SK-N-SH treated with all-trans-retinoic acid at 6 μM for 48 hours (cell line): ENCODE data around the gene RAET1G.
"Not testable (repeated sequence)": the region's sequence is repeated elsewhere in the genome, so short reads cannot be mapped to it uniquely, and the experiment has no call there.

ENCODE experiments used
- ATAC-seq: fragments of 200-7000 bp; cut with Tn5 transposase; 3 replicates; pipeline ENCODE4 v1.9.1; 2020; ENCODE audit warnings: mild to moderate bottlenecking, moderate library complexity
- ARNTL ChIP-seq: fragments of 450-650 bp; formaldehyde crosslinking; IDR thresholded peaks from 2 replicates; pipeline ENCODE4 v1.5.0; 2020; ENCODE audit warnings: low read depth, mild to moderate bottlenecking, moderate library complexity, borderline replicate concordance
- BACH2 ChIP-seq: fragments of 250-450 bp; sonication (Bioruptor Pico); IDR thresholded peaks from 2 replicates; pipeline ENCODE4 v1.9.0; 2021; ENCODE audit warnings: mild to moderate bottlenecking, borderline replicate concordance
- ESRRG ChIP-seq: fragments of 250-450 bp; sonication (Bioruptor Pico); IDR thresholded peaks from 2 replicates; pipeline ENCODE4 v1.6.1; 2021; ENCODE audit warnings: mild to moderate bottlenecking
- ISL1 ChIP-seq: fragments of 250-450 bp; sonication (Bioruptor Pico); IDR thresholded peaks from 2 replicates; pipeline ENCODE4 v2.1.2; 2022; ENCODE audit warnings: mild to moderate bottlenecking, moderate library complexity
- OSR1 ChIP-seq: fragments of 250-450 bp; sonication (Bioruptor Pico); IDR thresholded peaks from 2 replicates; pipeline ENCODE4 v1.8.0; 2022; ENCODE audit warnings: moderate library complexity, mild to moderate bottlenecking, inconsistent platforms
- PPARA ChIP-seq: fragments of 250-450 bp; sonication (Bioruptor Pico); IDR thresholded peaks from 2 replicates; pipeline ENCODE4 v1.5.0; 2020; ENCODE audit warnings: mild to moderate bottlenecking, borderline replicate concordance
- RARB ChIP-seq: fragments of 250-450 bp; sonication (Bioruptor Pico); IDR thresholded peaks from 2 replicates; pipeline ENCODE4 v1.8.0; 2021; ENCODE audit warnings: mild to moderate bottlenecking, moderate library complexity
- SNAI2 ChIP-seq: fragments of 250-450 bp; sonication (Bioruptor Pico); IDR thresholded peaks from 2 replicates; pipeline ENCODE4 v1.5.0; 2020; ENCODE audit warnings: mild to moderate bottlenecking, moderate library complexity
- TCF4 ChIP-seq: fragments of 250-450 bp; sonication (Bioruptor Pico); IDR thresholded peaks from 2 replicates; pipeline ENCODE4 v1.8.0; 2021; ENCODE audit warnings: mild to moderate bottlenecking, moderate library complexity, borderline replicate concordance
- TOX ChIP-seq: fragments of 250-450 bp; sonication (Bioruptor Pico); IDR thresholded peaks from 2 replicates; pipeline ENCODE4 v1.8.0; 2021; ENCODE audit warnings: mild to moderate bottlenecking, moderate library complexity, borderline replicate concordance
- ZC3H10 ChIP-seq: fragments of 250-450 bp; sonication (Bioruptor Pico); IDR thresholded peaks from 2 replicates; pipeline ENCODE4 v1.5.1; 2021; ENCODE audit warnings: mild to moderate bottlenecking, moderate library complexity
- ZFP3 ChIP-seq: fragments of 250-450 bp; sonication (Bioruptor Pico); IDR thresholded peaks from 2 replicates; pipeline ENCODE4 v1.5.0; 2020; ENCODE audit warnings: mild to moderate bottlenecking, moderate library complexity
- ZNF565 ChIP-seq: fragments of 450-650 bp; formaldehyde crosslinking; conservative IDR thresholded peaks from 2 replicates; pipeline ENCODE4 v1.5.0; 2020; ENCODE audit warnings: low read depth, mild to moderate bottlenecking, moderate library complexity
- ZNF8 ChIP-seq: fragments of 450-650 bp; formaldehyde crosslinking; IDR thresholded peaks from 2 replicates; pipeline ENCODE4 v1.5.0; 2020; ENCODE audit warnings: mild to moderate bottlenecking, moderate library complexity
- TF ChIP-seq, protein P1 (sequence below): fragments of 250-450 bp; sonication (Bioruptor Pico); IDR thresholded peaks from 2 replicates; pipeline ENCODE4 v1.5.1; 2021; ENCODE audit warnings: mild to moderate bottlenecking, moderate library complexity
- TF ChIP-seq, protein P2 (sequence below): fragments of 250-450 bp; sonication (Bioruptor Pico); IDR thresholded peaks from 2 replicates; pipeline ENCODE4 v1.5.0; 2020; ENCODE audit warnings: mild to moderate bottlenecking, moderate library complexity
- TF ChIP-seq, protein P3 (sequence below): fragments of 250-450 bp; sonication (Bioruptor Pico); IDR thresholded peaks from 2 replicates; pipeline ENCODE4 v1.8.0; 2020; ENCODE audit warnings: mild to moderate bottlenecking, moderate library complexity, borderline replicate concordance
- TF ChIP-seq, protein P4 (sequence below): fragments of 250-450 bp; sonication (Bioruptor Pico); IDR thresholded peaks from 2 replicates; pipeline ENCODE4 v1.8.0; 2021; ENCODE audit warnings: low read depth, mild to moderate bottlenecking, moderate library complexity, borderline replicate concordance
- TF ChIP-seq, protein P5 (sequence below): fragments of 250-450 bp; sonication (Bioruptor Pico); IDR thresholded peaks from 2 replicates; pipeline ENCODE4 v1.5.1; 2020; ENCODE audit warnings: low read depth, mild to moderate bottlenecking, moderate library complexity

The RAET1G gene

DNA sequence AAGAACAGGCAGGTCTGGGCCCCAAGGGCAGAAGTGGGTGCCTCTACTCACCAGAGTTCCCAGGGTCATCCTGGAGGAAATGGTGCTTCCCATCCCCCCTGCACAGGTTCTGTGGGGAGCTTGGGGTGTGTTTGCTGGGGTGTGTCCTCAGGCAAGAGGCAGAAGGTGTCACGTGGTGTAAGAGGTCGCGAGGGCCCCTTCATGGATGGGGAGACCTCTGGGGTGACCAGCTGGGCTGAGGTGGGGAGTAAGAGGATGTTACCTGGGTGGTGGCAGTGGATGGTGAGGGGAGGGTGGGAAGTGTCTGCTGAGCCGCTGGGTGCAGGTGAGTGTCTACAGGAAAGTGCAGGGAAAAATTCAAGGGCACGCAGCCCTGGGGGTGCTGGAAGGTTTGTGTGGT, 830 bp downstream of the RAET1G start:
- ATAC-seq: not testable (repeated sequence)

DNA sequence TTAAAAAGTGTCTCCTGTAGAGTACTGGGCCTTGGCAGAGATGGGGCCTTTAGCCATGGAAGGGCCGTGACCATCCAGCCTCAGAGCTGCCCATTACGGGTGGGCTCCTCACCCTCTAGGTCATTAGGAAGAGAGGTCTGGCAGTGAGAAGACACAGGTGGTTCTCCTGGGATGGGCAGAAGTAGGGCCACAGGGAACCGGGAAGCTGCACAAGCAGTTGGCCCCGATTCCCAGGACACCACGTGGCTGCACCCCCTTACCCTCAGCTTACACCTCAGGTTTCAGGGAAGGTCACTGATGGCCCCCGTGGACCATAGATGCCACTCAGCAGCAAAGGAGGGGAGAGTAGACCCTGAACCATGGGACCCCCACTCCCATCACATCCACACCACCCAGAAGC, 1.6 kb downstream of the RAET1G start:
- TF ChIP-seq RARB (no peak), ESRRG (no peak), TCF4 (CRISPR knock-in tag) (no peak), ZNF8 (CRISPR knock-in tag) (no peak)
- TF ChIP-seq, protein P1, sequence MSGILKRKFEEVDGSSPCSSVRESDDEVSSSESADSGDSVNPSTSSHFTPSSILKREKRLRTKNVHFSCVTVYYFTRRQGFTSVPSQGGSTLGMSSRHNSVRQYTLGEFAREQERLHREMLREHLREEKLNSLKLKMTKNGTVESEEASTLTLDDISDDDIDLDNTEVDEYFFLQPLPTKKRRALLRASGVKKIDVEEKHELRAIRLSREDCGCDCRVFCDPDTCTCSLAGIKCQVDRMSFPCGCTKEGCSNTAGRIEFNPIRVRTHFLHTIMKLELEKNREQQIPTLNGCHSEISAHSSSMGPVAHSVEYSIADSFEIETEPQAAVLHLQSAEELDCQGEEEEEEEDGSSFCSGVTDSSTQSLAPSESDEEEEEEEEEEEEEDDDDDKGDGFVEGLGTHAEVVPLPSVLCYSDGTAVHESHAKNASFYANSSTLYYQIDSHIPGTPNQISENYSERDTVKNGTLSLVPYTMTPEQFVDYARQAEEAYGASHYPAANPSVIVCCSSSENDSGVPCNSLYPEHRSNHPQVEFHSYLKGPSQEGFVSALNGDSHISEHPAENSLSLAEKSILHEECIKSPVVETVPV (CRISPR knock-in tag): no peak

DNA sequence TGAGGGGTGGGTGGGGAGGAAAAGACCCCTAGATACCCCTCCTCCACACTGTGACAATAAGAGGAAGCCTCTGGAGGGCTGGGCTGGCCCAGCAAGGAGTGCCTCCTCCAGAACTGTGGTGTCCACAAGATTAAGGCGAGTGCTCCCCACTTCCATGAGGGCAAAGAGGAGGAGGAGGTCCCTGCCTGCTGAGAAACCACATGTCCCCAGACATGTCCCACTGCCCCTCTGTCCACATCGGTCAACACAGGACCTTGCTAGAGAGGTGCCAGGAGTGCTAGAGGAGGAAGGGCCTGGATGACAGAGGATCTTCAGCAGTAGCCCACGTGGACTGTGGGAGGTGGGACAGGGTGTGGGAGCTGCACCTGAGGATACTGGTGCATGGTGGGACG, 3.1 kb downstream of the RAET1G start:
- ATAC-seq: no peak
- TF ChIP-seq, protein P1 (CRISPR knock-in tag): no peak
- TF ChIP-seq ARNTL (CRISPR knock-in tag) (no peak), TCF4 (CRISPR knock-in tag) (no peak), TOX (no peak), ISL1 (CRISPR knock-in tag) (no peak), ZNF565 (CRISPR knock-in tag) (no peak)
- TF ChIP-seq, protein P2, sequence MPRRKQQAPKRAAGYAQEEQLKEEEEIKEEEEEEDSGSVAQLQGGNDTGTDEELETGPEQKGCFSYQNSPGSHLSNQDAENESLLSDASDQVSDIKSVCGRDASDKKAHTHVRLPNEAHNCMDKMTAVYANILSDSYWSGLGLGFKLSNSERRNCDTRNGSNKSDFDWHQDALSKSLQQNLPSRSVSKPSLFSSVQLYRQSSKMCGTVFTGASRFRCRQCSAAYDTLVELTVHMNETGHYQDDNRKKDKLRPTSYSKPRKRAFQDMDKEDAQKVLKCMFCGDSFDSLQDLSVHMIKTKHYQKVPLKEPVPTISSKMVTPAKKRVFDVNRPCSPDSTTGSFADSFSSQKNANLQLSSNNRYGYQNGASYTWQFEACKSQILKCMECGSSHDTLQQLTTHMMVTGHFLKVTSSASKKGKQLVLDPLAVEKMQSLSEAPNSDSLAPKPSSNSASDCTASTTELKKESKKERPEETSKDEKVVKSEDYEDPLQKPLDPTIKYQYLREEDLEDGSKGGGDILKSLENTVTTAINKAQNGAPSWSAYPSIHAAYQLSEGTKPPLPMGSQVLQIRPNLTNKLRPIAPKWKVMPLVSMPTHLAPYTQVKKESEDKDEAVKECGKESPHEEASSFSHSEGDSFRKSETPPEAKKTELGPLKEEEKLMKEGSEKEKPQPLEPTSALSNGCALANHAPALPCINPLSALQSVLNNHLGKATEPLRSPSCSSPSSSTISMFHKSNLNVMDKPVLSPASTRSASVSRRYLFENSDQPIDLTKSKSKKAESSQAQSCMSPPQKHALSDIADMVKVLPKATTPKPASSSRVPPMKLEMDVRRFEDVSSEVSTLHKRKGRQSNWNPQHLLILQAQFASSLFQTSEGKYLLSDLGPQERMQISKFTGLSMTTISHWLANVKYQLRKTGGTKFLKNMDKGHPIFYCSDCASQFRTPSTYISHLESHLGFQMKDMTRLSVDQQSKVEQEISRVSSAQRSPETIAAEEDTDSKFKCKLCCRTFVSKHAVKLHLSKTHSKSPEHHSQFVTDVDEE (CRISPR knock-in tag): no peak
- TF ChIP-seq, protein P3, sequence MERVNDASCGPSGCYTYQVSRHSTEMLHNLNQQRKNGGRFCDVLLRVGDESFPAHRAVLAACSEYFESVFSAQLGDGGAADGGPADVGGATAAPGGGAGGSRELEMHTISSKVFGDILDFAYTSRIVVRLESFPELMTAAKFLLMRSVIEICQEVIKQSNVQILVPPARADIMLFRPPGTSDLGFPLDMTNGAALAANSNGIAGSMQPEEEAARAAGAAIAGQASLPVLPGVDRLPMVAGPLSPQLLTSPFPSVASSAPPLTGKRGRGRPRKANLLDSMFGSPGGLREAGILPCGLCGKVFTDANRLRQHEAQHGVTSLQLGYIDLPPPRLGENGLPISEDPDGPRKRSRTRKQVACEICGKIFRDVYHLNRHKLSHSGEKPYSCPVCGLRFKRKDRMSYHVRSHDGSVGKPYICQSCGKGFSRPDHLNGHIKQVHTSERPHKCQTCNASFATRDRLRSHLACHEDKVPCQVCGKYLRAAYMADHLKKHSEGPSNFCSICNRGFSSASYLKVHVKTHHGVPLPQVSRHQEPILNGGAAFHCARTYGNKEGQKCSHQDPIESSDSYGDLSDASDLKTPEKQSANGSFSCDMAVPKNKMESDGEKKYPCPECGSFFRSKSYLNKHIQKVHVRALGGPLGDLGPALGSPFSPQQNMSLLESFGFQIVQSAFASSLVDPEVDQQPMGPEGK (CRISPR knock-in tag): no peak

More for the DNA sequence above, 1.6 kb downstream of the RAET1G start:
- no peak for ATAC-seq

DNA sequence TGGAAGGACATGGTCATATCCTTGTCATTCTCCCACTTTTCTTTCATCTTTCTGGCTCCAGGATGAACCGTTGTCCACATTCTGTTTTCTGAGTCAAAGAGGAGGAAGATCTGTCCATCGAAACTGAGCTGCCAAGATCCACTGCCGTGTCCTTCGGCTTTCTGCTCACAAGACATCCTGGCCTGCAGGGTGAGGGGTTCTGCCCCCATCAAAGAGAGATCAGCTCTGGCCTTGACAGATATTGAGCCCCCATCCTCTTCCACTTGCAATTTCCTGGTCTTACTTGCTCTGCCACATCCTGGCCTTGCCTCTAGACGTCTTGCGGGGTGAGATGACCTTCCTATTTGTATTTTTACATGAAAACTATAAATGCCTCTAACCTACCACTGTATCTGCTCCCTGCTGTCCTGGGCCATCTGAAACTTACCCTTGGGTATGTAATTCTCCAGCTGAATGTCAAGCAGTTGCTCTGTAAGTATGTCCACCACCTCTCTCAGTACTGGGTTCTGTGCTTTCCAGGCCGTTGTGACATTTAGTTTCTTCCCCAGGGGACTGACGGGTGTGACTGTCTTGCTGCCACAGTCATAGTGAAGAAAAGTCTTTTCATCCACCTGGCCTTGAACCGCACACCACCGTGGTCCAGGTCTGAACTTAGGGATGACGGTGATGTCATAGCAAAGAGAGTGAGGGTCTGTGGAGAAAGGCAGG, 3.6 kb downstream of the RAET1G start:
- ATAC-seq: not testable (repeated sequence)

DNA sequence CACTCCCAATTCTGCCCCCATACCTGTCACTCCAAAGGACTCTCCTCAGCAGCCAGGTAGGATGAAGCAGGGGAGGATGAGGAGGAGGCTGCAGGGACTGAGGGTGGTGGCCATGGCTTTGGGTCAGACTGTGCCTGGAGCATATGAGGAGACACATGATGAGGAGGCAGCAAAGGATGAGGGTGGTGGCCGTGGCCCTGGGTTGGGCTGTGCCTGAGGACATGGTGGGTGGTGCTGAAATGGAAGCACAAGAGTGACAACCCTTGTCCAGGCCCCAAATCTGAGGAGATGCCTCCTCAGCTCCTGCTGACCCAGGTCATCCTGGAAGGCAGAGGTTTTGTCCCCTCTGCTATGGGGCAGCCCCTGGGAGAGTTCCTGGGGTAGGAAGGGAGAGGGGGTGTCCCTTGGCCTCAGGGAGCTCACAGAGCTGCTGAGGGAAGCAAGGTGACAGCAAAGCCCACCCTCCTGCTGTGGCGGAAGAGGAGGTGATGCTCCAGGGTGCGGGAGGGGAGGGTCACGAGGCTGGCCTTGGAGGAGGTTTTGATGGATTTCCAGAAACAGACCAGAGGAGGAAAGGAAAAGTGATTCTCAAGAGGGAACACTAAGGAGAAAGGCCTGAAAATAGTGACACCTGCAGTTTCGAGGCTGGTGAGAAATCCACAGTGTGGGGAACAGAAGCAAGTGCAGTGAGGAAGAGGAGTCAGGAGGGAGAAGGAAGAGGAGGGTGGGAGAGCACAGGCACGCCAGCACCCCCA, 4.6 kb downstream of the RAET1G start:
- TF ChIP-seq, protein P4, sequence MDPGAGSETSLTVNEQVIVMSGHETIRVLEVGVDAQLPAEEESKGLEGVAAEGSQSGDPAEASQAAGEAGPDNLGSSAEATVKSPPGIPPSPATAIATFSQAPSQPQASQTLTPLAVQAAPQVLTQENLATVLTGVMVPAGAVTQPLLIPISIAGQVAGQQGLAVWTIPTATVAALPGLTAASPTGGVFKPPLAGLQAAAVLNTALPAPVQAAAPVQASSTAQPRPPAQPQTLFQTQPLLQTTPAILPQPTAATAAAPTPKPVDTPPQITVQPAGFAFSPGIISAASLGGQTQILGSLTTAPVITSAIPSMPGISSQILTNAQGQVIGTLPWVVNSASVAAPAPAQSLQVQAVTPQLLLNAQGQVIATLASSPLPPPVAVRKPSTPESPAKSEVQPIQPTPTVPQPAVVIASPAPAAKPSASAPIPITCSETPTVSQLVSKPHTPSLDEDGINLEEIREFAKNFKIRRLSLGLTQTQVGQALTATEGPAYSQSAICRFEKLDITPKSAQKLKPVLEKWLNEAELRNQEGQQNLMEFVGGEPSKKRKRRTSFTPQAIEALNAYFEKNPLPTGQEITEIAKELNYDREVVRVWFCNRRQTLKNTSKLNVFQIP: no peak
- no peak for TF ChIP-seq BACH2 (CRISPR knock-in tag)
- TF ChIP-seq SNAI2 (CRISPR knock-in tag): no peak
- TF ChIP-seq OSR1: no peak
- TF ChIP-seq, protein P5, sequence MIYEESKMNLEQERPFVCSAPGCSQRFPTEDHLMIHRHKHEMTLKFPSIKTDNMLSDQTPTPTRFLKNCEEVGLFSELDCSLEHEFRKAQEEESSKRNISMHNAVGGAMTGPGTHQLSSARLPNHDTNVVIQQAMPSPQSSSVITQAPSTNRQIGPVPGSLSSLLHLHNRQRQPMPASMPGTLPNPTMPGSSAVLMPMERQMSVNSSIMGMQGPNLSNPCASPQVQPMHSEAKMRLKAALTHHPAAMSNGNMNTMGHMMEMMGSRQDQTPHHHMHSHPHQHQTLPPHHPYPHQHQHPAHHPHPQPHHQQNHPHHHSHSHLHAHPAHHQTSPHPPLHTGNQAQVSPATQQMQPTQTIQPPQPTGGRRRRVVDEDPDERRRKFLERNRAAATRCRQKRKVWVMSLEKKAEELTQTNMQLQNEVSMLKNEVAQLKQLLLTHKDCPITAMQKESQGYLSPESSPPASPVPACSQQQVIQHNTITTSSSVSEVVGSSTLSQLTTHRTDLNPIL: no peak
- TF ChIP-seq ESRRG: no peak
- TF ChIP-seq ARNTL (CRISPR knock-in tag): no peak
- TF ChIP-seq ZC3H10 (CRISPR knock-in tag): no peak
- no peak for TF ChIP-seq TCF4 (CRISPR knock-in tag)
- TF ChIP-seq TOX: no peak
- no peak for TF ChIP-seq ZFP3 (CRISPR knock-in tag)
- TF ChIP-seq PPARA (CRISPR knock-in tag): no peak
- no peak for ATAC-seq
